NOMO-1 treated with DMSO at 0.1 percent for 48 hours (cell line): ENCODE data around the gene CEP192.
"Not testable (repeated sequence)": the region's sequence is repeated elsewhere in the genome, so short reads cannot be mapped to it uniquely, and the experiment has no call there.

Experiments used
- DNase-seq: peaks from one replicate; lab custom pipeline; 2025; ENCODE audit not compliant: unreplicated experiment; lab: John Stamatoyannopoulos, UW

Gene CEP192

GRCh38 chr18:12991821-12992179 is 638 bp downstream of the CEP192 start:
- peak; percentile 32 for DNase-seq

GRCh38 chr18:12993439-12993838 is 2.3 kb downstream of the CEP192 start:
- DNase-seq, result no peak

- no peak for DNase-seq
These were observed 4.3 kb downstream of the CEP192 start for GRCh38 chr18:12995424-12995823.

GRCh38 chr18:12995952-12996477 is 4.9 kb downstream of the CEP192 start:
- no peak for DNase-seq

GRCh38 chr18:12996661-12997292 is 5.6 kb downstream of the CEP192 start:
- DNase-seq, result no peak

GRCh38 chr18:12997330-12997729 is 6.2 kb downstream of the CEP192 start:
- not testable (repeated sequence) for DNase-seq

GRCh38 chr18:12998332-12999060 is 7.3 kb downstream of the CEP192 start:
- no peak for DNase-seq

GRCh38 chr18:13003466-13003896 is 12.3 kb downstream of the CEP192 start:
- DNase-seq, result peak; percentile 11

- no peak for DNase-seq
These were observed 13.2 kb downstream of the CEP192 start for GRCh38 chr18:13004396-13004795.

- DNase-seq, result no peak
These were observed 14.1 kb downstream of the CEP192 start for GRCh38 chr18:13005289-13005688.

- DNase-seq, result no peak
These were observed 15.5 kb downstream of the CEP192 start for GRCh38 chr18:13006531-13007247.

- DNase-seq, result peak; percentile 19
These were observed 16.0 kb downstream of the CEP192 start for GRCh38 chr18:13007248-13007560.

- no peak for DNase-seq
These were observed 20.6 kb downstream of the CEP192 start for GRCh38 chr18:13011719-13012118.

GRCh38 chr18:13014232-13014631 is 23.1 kb downstream of the CEP192 start:
- no peak for DNase-seq

GRCh38 chr18:13014818-13015217 is 23.7 kb downstream of the CEP192 start:
- DNase-seq, result no peak

- DNase-seq, result no peak
These were observed 26.2 kb downstream of the CEP192 start for GRCh38 chr18:13017247-13017875.

- DNase-seq, result no peak
These were observed 27.2 kb downstream of the CEP192 start for GRCh38 chr18:13018374-13018773.

GRCh38 chr18:13019301-13019700 is 28.1 kb downstream of the CEP192 start:
- no peak for DNase-seq

GRCh38 chr18:13022644-13023043 is 31.5 kb downstream of the CEP192 start:
- no peak for DNase-seq

- no peak for DNase-seq
These were observed 34.1 kb downstream of the CEP192 start for GRCh38 chr18:13025233-13025632.

- DNase-seq, result no peak
These were observed 35.6 kb downstream of the CEP192 start for GRCh38 chr18:13026583-13027270.
